Endothelial cell of umbilical vein (primary cell): ENCODE measurements around the gene MRLN. TPM values are rescaled to one million over a fixed set of nuclear protein-coding genes. Genes with fewer than 3 reads are reported as not detected.

Experiments
- Bru-seq: library from RNA; stranded (reverse); fragments of 400-500 nt; gene quantifications from one replicate; lab custom pipeline; 2021; lab: Mats Ljungman, UMichigan
- BruChase-seq, 2 experiments: library from RNA; stranded (reverse); fragments of 400-500 nt; gene quantifications; one replicate each; lab custom pipeline; 2021; lab: Mats Ljungman, UMichigan
- BruUV-seq: library from RNA; stranded (reverse); fragments of 400-500 nt; replicated peaks from 2 replicates; lab custom pipeline; 2021; lab: Mats Ljungman, UMichigan
- CTCF ChIA-PET: fragments of 300-600, 350-600 bp; sonication (Branson Sonifier 250); formaldehyde crosslinking; loops from one replicate; lab custom pipeline; 2021; ENCODE audit warnings: antibody characterized with exemption, inconsistent platforms; lab: Charles Lee
- POLR2A ChIA-PET: fragments of 300-600, 350-600 bp; sonication (Branson Sonifier 250); formaldehyde crosslinking; loops from one replicate; lab custom pipeline; 2021; ENCODE audit warnings: antibody characterized with exemption, inconsistent platforms; lab: Charles Lee
- DNase-seq: peaks from one replicate; pipeline ENCODE4 v3.0.0-alpha.2; 2011; ENCODE audit warnings: low read depth, low spot score
- FAIRE-seq: peaks from 2 replicates; lab custom pipeline; 2011; peaks lifted over from hg19 to GRCh38; lab: Jason Lieb, UNC
- H2AFZ ChIP-seq: 2 replicates; pipeline ENCODE4 v1.6.0; 2012; ENCODE audit warnings: low read depth, low read length, control low read depth, inconsistent platforms
- H3K27ac ChIP-seq: 2 replicates; pipeline ENCODE4 v1.5.1; 2011; ENCODE audit warnings: low read depth, mild to moderate bottlenecking, control low read depth, low read length, moderate library complexity; ENCODE audit not compliant: insufficient read depth
- H3K27me3 ChIP-seq, 2 experiments: 2 replicates each; pipeline versions ENCODE4 v1.6.0 to v1.6.1; 2011; ENCODE audit warnings: low read length in 2 of 2, mixed read lengths in 1 of 2; ENCODE audit not compliant: control insufficient read depth in 2 of 2, insufficient read depth in 2 of 2
- H3K36me3 ChIP-seq, 2 experiments: 2 replicates in 1 of 2; 3 replicates in 1 of 2; pipeline ENCODE4 v1.5.1; 2011; ENCODE audit warnings: low read length in 2 of 2, mild to moderate bottlenecking in 1 of 2, moderate library complexity in 1 of 2; ENCODE audit not compliant: control insufficient read depth in 2 of 2, insufficient read depth in 2 of 2; ENCODE audit errors: extremely low read depth in 1 of 2
- H3K4me1 ChIP-seq: 3 replicates; pipeline ENCODE4 v1.5.1; 2011; ENCODE audit warnings: mild to moderate bottlenecking, low read length; ENCODE audit not compliant: control insufficient read depth, insufficient read depth; ENCODE audit errors: extremely low read depth
- H3K4me2 ChIP-seq: 2 replicates; pipeline ENCODE4 v1.6.1; 2011; ENCODE audit warnings: low read length, control low read depth, mixed read lengths; ENCODE audit not compliant: insufficient read depth
- H3K4me3 ChIP-seq, 3 experiments: fragments of 200-600 bp in 1 of 3; sonication (generic), shearing (Covaris generic) in 1 of 3; replicated peaks in 1 of 3; 2 replicates each; pipeline ENCODE4 v1.5.1; 2011 to 2016; ENCODE audit warnings: control low read depth in 3 of 3, low read length in 3 of 3, mild to moderate bottlenecking in 2 of 3, inconsistent platforms in 1 of 3, low read depth in 1 of 3, moderate library complexity in 1 of 3; ENCODE audit not compliant: insufficient read depth in 1 of 3
- H3K79me2 ChIP-seq: 2 replicates; pipeline ENCODE4 v1.6.0; 2012; ENCODE audit warnings: low read length, inconsistent platforms; ENCODE audit not compliant: control insufficient read depth, insufficient read depth
- H3K9ac ChIP-seq: replicated peaks from 2 replicates; pipeline ENCODE3; 2011; ENCODE audit warnings: low read length, control low read depth; ENCODE audit not compliant: insufficient read depth; ENCODE audit errors: extremely low read depth
- H3K9me1 ChIP-seq: replicated peaks from 3 replicates; pipeline ENCODE4 v1.6.0; 2011; ENCODE audit warnings: mild to moderate bottlenecking, low read length; ENCODE audit not compliant: control insufficient read depth, insufficient read depth; ENCODE audit errors: extremely low read depth
- H3K9me3 ChIP-seq: replicated peaks from 2 replicates; pipeline ENCODE4 v1.5.1; 2012; ENCODE audit warnings: low read length, inconsistent platforms; ENCODE audit not compliant: control insufficient read depth, insufficient read depth
- H4K20me1 ChIP-seq: replicated peaks from 2 replicates; pipeline ENCODE3; 2011; ENCODE audit warnings: mild to moderate bottlenecking, low read length; ENCODE audit not compliant: control insufficient read depth, insufficient read depth; ENCODE audit errors: extremely low read depth
- EZH2 ChIP-seq: IDR thresholded peaks from 2 replicates; pipeline ENCODE4 v1.6.1; 2012; ENCODE audit warnings: borderline replicate concordance, low read depth, mild to moderate bottlenecking, moderate library complexity, low read length, inconsistent platforms; ENCODE audit not compliant: severe bottlenecking
- MYC ChIP-seq: IDR thresholded peaks from one replicate; pipeline ENCODE4 v1.6.1; 2011; ENCODE audit warnings: mild to moderate bottlenecking, low read depth, low read length
- POLR2A ChIP-seq: IDR thresholded peaks from 2 replicates; pipeline ENCODE4 v1.6.1; 2012; ENCODE audit warnings: low read depth, mild to moderate bottlenecking, control low read depth, low read length
- POLR2AphosphoS5 ChIP-seq: IDR thresholded peaks from 2 replicates; pipeline ENCODE4 v1.6.1; 2012; ENCODE audit warnings: low read depth, mild to moderate bottlenecking, control low read depth, low read length, moderate library complexity; ENCODE audit not compliant: insufficient read depth
- dilution Hi-C: fragments of 300-500 bp; cut with MboI; formaldehyde crosslinking; loops from one replicate; pipeline ENCODE4 v1.15.0; 2019; ENCODE audit warnings: low sequenced_read_pairs; ENCODE audit not compliant: extremely low pct_ligation_motif_present
- intact Hi-C: fragments of 100-400 bp; cut with micrococcal nuclease; formaldehyde crosslinking; loops from one replicate; pipeline ENCODE4 v1.10.0; 2022
- long read RNA-seq: library from polyadenylated mRNA; stranded (forward); transcript quantifications from one replicate; pipeline ENCODE4 v2.0.0, GENCODE V29; 2021
- polyA minus RNA-seq, 3 experiments: library from RNA; depleted of rRNA, polyadenylated mRNA; stranded (reverse); fragments of >200 nt; gene quantifications; 1 replicate in 1 of 3; 2 replicates in 2 of 3; pipeline ENCODE4 v1.2.3, GENCODE V29; 2011
- polyA plus RNA-seq, 4 experiments: library from polyadenylated mRNA; depleted of rRNA in 3 of 4; stranded (reverse) in 3 of 4; unstranded in 1 of 4; fragments of >200 nt; gene quantifications; 2 replicates each; pipeline versions ENCODE4 v1.2.1 to v1.2.3, GENCODE V29; 2011 to 2012; ENCODE audit warnings: missing spikeins in 1 of 4
- total RNA-seq: library from RNA; stranded (reverse); gene quantifications from 2 replicates; pipeline ENCODE4 v1.2.3, GENCODE V29; 2021
- TF ChIP-seq, protein P1 (sequence below), 2 donors: IDR thresholded peaks; 1 replicate in 1 of 2; 2 replicates in 1 of 2; pipeline ENCODE4 v1.5.1; 2011; ENCODE audit warnings: low read length in 2 of 2, mild to moderate bottlenecking in 2 of 2, moderate library complexity in 2 of 2, control low read depth in 1 of 2, inconsistent platforms in 1 of 2, low read depth in 1 of 2; ENCODE audit not compliant: insufficient read depth in 1 of 2; ENCODE audit errors: extremely low read depth in 1 of 2

Gene MRLN
- total RNA-seq (not detected in 2 replicates), polyA plus RNA-seq (not detected in 2 replicates), polyA minus RNA-seq (0.41 TPM in 1 of 2 replicates, not detected in the other), Bru-seq, nascent RNA (percentile 22 among the genes with signal in this experiment), BruChase-seq, experiment 1, labeled RNA remaining after a 6-hour chase (percentile 11 among the genes with signal in this experiment), BruChase-seq, experiment 2, labeled RNA remaining after a 2-hour chase (percentile 21 among the genes with signal in this experiment)
- polyA plus RNA-seq (2011; cell fraction: cytosol; rRNA removed): not detected in 2 replicates
- not detected in 2 replicates for polyA plus RNA-seq (2011; cell fraction: nucleus; rRNA removed)
- polyA plus RNA-seq (2012): not detected in 2 replicates
- not detected for polyA minus RNA-seq (2011; cell fraction: cytosol; rRNA and poly(A)+ RNA removed)
- polyA minus RNA-seq (2011; cell fraction: nucleus; rRNA and poly(A)+ RNA removed): not detected in 2 replicates
- long read RNA-seq: 0 reads

DNA sequence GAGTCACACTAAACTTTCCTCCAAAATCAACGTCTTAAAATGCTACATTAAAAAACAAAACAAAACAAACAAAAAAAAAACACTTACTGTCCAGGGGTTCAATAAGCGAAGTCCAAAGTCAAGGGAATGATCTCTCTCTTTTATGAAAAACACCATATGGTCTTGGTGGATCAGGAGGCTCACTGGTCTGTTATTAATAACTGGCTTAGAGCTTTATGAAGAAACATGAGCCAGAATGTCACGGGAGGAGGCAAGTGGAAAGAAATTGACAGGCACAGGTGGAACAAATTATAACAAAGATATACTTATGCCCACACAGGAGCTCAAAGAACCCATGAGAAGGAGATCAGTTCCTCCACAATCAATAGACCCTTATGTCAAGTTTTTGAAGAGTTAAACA is at the start of gene MRLN:
Gene MRLN (minus strand): TSS at position 189 of the 400 bp plus-strand sequence.
- dilution Hi-C loops (no loop called here), intact Hi-C loops (no loop called here)
- POLR2A ChIA-PET: no interaction called here

More for the DNA sequence above, at the start of gene MRLN:
- H3K27ac ChIP-seq: no peak within 1 kb of the TSS
- no peak within 1 kb of the TSS for H3K4me2 ChIP-seq
- no peaks in the 10 kb centered on the region for H3K9me3 ChIP-seq
- no peaks in the 10 kb centered on the region for H3K9me1 ChIP-seq
- no peaks in the 10 kb centered on the region for H3K79me2 ChIP-seq
- no peak within 1 kb of the TSS for H3K9ac ChIP-seq
- peaks cover 0 to 1% of the 10 kb centered on the region in 2 experiments for H3K27me3 ChIP-seq
- no peaks in the 10 kb centered on the region for H3K4me1 ChIP-seq
- H3K4me3 ChIP-seq: no peak within 1 kb of the TSS
- CTCF ChIA-PET: no interaction called here
- BruUV-seq: no TSS peak
- no peaks in the 10 kb centered on the region for H4K20me1 ChIP-seq
- no peak within 1 kb of the TSS for H2AFZ ChIP-seq
- TF ChIP-seq POLR2AphosphoS5 (no peak), POLR2A (no peak), MYC (no peak), EZH2 (no peak)
- TF ChIP-seq, protein P1, sequence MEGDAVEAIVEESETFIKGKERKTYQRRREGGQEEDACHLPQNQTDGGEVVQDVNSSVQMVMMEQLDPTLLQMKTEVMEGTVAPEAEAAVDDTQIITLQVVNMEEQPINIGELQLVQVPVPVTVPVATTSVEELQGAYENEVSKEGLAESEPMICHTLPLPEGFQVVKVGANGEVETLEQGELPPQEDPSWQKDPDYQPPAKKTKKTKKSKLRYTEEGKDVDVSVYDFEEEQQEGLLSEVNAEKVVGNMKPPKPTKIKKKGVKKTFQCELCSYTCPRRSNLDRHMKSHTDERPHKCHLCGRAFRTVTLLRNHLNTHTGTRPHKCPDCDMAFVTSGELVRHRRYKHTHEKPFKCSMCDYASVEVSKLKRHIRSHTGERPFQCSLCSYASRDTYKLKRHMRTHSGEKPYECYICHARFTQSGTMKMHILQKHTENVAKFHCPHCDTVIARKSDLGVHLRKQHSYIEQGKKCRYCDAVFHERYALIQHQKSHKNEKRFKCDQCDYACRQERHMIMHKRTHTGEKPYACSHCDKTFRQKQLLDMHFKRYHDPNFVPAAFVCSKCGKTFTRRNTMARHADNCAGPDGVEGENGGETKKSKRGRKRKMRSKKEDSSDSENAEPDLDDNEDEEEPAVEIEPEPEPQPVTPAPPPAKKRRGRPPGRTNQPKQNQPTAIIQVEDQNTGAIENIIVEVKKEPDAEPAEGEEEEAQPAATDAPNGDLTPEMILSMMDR (IDR thresholded peaks at IDR 0.05; ENCODE audit: extremely low read depth in 1 of 2, insufficient read depth in 1 of 2, low read depth in 1 of 2, low read length in 2 of 2): no peak
- H3K36me3 ChIP-seq: no peaks in the 10 kb centered on the region
- FAIRE-seq (no peak), DNase-seq (no peak)
